Kidney (tissue), 22 donors: ENCODE measurements around the gene DOHH. TPM values are rescaled to one million over a fixed set of nuclear protein-coding genes. Genes with fewer than 3 reads are reported as not detected.

Experiments
- DNase-seq, 5 donors: peaks; one replicate each; pipeline ENCODE4 v3.0.0-alpha.2; 2013 to 2020
- FAIRE-seq: peaks from 2 replicates; lab custom pipeline; 2012; peaks lifted over from hg19 to GRCh38; lab: Jason Lieb, UNC
- H3K27ac ChIP-seq, 2 donors: one replicate each; pipeline ENCODE4 v1.7.0; 2013; ENCODE audit warnings: low read depth in 2 of 2, low read length in 2 of 2, inconsistent platforms in 1 of 2
- H3K27me3 ChIP-seq: one replicate; pipeline ENCODE4 v1.7.1; 2013; ENCODE audit warnings: low read length, inconsistent platforms; ENCODE audit not compliant: control insufficient read depth, insufficient read depth
- H3K36me3 ChIP-seq, 3 donors: one replicate each; pipeline versions ENCODE4 v1.7.0 to v1.7.1; 2013; ENCODE audit warnings: low read length in 3 of 3, control low read depth in 1 of 3, inconsistent platforms in 1 of 3; ENCODE audit not compliant: insufficient read depth in 3 of 3, control insufficient read depth in 2 of 3
- H3K4me1 ChIP-seq, 3 donors: one replicate each; pipeline versions ENCODE4 v1.7.0 to v1.7.1; 2013; ENCODE audit warnings: low read length in 3 of 3, inconsistent platforms in 1 of 3, low read depth in 1 of 3; ENCODE audit not compliant: control insufficient read depth in 2 of 3, insufficient read depth in 2 of 3
- H3K4me3 ChIP-seq, 3 donors: one replicate each; pipeline versions ENCODE4 v1.7.0 to v1.8.1; 2013; ENCODE audit warnings: low read length in 3 of 3, control low read depth in 1 of 3, inconsistent platforms in 1 of 3
- H3K9ac ChIP-seq, 3 donors: one replicate each; pipeline versions ENCODE4 v1.7.0 to v1.7.1; 2013; ENCODE audit warnings: low read length in 3 of 3, control low read depth in 1 of 3, inconsistent platforms in 1 of 3
- H3K9me3 ChIP-seq, 3 donors: one replicate each; pipeline versions ENCODE4 v1.7.0 to v1.7.1; 2013; ENCODE audit warnings: low read length in 3 of 3, control low read depth in 1 of 3, inconsistent platforms in 1 of 3; ENCODE audit not compliant: control insufficient read depth in 2 of 3, insufficient read depth in 1 of 3
- intact Hi-C: fragments of 100-400 bp; cut with DNase I; formaldehyde crosslinking; loops from one replicate; pipeline ENCODE4 v1.11.1; 2022
- long read RNA-seq, 10 donors: library from polyadenylated mRNA in 1 of 10; unstranded in 1 of 10; transcript quantifications; one replicate each; pipeline ENCODE4 v2.0.0 and lab custom pipeline, GENCODE V29; 2021 to 2026
- polyA plus RNA-seq: library from polyadenylated mRNA; stranded (reverse); fragments of 350-450 nt; fragmentation: Illumina TruSeq; extraction: RNeasy Lipid Tissue Mini Kit (QIAGEN cat#74804); gene quantifications from one replicate; pipeline ENCODE4 v1.2.3, GENCODE V29; 2014; ENCODE audit warnings: low read depth, low replicate concordance; ENCODE audit not compliant: insufficient read depth
- total RNA-seq: library from RNA; stranded (reverse); fragmentation: NEBNext Ultra II Directional; extraction: Animal tissue kit (Norgen Biotek cat#: 25700); gene quantifications from one replicate; pipeline ENCODE4 v1.2.1, GENCODE V29; 2021
- TF ChIP-seq, protein P1 (sequence below): IDR thresholded peaks from 3 replicates; pipeline ENCODE4 v1.5.1; 2012; ENCODE audit warnings: mild to moderate bottlenecking, moderate library complexity, borderline replicate concordance; ENCODE audit not compliant: insufficient read depth; ENCODE audit errors: extremely low read depth
- donor health status: control.
- donor health status: control.
- donor health status: control.
- donor health status: control.
- donor health status: control.
- donor health status: DM: yes; HTN: yes; CAD: no.
- donor health status: Normal renal cell carcinoma (clear cell type).

The DOHH gene, protein sequence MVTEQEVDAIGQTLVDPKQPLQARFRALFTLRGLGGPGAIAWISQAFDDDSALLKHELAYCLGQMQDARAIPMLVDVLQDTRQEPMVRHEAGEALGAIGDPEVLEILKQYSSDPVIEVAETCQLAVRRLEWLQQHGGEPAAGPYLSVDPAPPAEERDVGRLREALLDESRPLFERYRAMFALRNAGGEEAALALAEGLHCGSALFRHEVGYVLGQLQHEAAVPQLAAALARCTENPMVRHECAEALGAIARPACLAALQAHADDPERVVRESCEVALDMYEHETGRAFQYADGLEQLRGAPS
- total RNA-seq: 12.2 TPM
- polyA plus RNA-seq: 20.2 TPM
- long read RNA-seq, donor 1, partial matches to known transcripts: 0 of 2 reads
- long read RNA-seq, donor 1, other reads (novel, unspliced or antisense): 0 of 2 reads
- long read RNA-seq, donor 2, transcript DOHH-201 (5 exons, 2,031 nt): major isoform, 5 of 5 reads
- long read RNA-seq, donor 2, partial matches to known transcripts: 0 of 5 reads
- long read RNA-seq, donor 2, other reads (novel, unspliced or antisense): 0 of 5 reads
- long read RNA-seq, donor 3, partial matches to known transcripts: 0 of 3 reads
- long read RNA-seq, donor 3, other reads (novel, unspliced or antisense): 0 of 3 reads
- long read RNA-seq, donor 4, partial matches to known transcripts: 0 of 3 reads
- long read RNA-seq, donor 4, other reads (novel, unspliced or antisense): 0 of 3 reads
- long read RNA-seq, donor 5: 0 reads
- long read RNA-seq, donor 6, transcript DOHH-201 (5 exons, 2,031 nt): major isoform, 12 of 12 reads
- long read RNA-seq, donor 6, partial matches to known transcripts: 0 of 12 reads
- long read RNA-seq, donor 6, other reads (novel, unspliced or antisense): 0 of 12 reads
- long read RNA-seq, donor 7, transcript DOHH-201 (5 exons, 2,031 nt): major isoform, 41 of 50 reads
- long read RNA-seq, donor 7, partial matches to known transcripts: 9 of 50 reads
- long read RNA-seq, donor 7, other reads (novel, unspliced or antisense): 0 of 50 reads
- long read RNA-seq, donor 8, transcript DOHH-201 (5 exons, 2,031 nt): major isoform, 5 of 5 reads
- long read RNA-seq, donor 8, partial matches to known transcripts: 0 of 5 reads
- long read RNA-seq, donor 8, other reads (novel, unspliced or antisense): 0 of 5 reads
- long read RNA-seq, donor 9, partial matches to known transcripts: 0 of 2 reads
- long read RNA-seq, donor 9, other reads (novel, unspliced or antisense): 0 of 2 reads
- long read RNA-seq, donor 10, partial matches to known transcripts: 0 of 4 reads
- long read RNA-seq, donor 10, other reads (novel, unspliced or antisense): 0 of 4 reads

GRCh38 chr19:3500429-3501101, at the start of gene DOHH:
DOHH (minus strand) TSS chr19:3500674; CDS start chr19:3496814, 3,860 bp downstream.
- H3K4me3 ChIP-seq: peak within 1 kb of the TSS; percentile 84 to 96 (median 94)
- peak; percentile 97 to 98 (median 98) for DNase-seq
- H3K27me3 ChIP-seq: no peaks in the 10 kb centered on the region
- peak within 1 kb of the TSS; percentile 66 to 92 (median 89) for H3K9ac ChIP-seq
- peak within 1 kb of the TSS; percentile 88 to 99 for H3K27ac ChIP-seq
- intact Hi-C loops: no loop called here
- peak; percentile 19 for FAIRE-seq
- H3K4me1 ChIP-seq: peaks cover 0 to 15% (median 4%) of the 10 kb centered on the region in 3 donors
- TF ChIP-seq, protein P1, sequence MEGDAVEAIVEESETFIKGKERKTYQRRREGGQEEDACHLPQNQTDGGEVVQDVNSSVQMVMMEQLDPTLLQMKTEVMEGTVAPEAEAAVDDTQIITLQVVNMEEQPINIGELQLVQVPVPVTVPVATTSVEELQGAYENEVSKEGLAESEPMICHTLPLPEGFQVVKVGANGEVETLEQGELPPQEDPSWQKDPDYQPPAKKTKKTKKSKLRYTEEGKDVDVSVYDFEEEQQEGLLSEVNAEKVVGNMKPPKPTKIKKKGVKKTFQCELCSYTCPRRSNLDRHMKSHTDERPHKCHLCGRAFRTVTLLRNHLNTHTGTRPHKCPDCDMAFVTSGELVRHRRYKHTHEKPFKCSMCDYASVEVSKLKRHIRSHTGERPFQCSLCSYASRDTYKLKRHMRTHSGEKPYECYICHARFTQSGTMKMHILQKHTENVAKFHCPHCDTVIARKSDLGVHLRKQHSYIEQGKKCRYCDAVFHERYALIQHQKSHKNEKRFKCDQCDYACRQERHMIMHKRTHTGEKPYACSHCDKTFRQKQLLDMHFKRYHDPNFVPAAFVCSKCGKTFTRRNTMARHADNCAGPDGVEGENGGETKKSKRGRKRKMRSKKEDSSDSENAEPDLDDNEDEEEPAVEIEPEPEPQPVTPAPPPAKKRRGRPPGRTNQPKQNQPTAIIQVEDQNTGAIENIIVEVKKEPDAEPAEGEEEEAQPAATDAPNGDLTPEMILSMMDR: no peak
- H3K36me3 ChIP-seq: peaks cover 0 to 4% (median 3%) of the 10 kb centered on the region in 3 donors
- H3K9me3 ChIP-seq: no peaks in the 10 kb centered on the region

DNA sequence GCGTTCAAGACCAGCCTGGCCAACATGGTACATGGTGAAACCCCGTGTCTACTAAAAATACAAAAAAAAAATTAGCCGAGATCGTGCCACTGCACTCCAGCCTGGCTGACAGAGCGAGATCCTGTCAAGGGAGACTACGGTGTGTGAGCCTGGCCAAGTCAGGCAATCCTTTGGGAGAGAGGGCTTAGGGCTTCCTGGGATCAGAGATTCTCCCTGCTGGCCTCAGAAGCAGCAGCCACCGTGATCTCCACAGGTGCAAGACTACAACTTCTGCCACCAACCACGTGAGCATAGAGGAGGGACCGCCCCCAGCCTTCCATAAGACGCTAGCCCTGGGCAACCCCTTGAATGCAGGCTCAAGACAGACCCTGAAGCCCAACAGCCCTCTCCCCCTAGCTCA, 49.3 kb upstream of the DOHH start:
- H3K9me3 ChIP-seq: no peaks in the 10 kb centered on the region
- no peak overlapping the region for H3K27ac ChIP-seq
- TF ChIP-seq, protein P1: no peak
- H3K4me1 ChIP-seq: peaks cover 0 to 10% (median 3%) of the 10 kb centered on the region in 3 donors
- FAIRE-seq (no peak), DNase-seq (no peak)
- H3K27me3 ChIP-seq: no peaks in the 10 kb centered on the region
- H3K36me3 ChIP-seq: peaks cover 0 to 8% (median 0%) of the 10 kb centered on the region in 3 donors
- no peak overlapping the region for H3K4me3 ChIP-seq
- intact Hi-C loops: no loop called here
- no peak overlapping the region for H3K9ac ChIP-seq

DNA sequence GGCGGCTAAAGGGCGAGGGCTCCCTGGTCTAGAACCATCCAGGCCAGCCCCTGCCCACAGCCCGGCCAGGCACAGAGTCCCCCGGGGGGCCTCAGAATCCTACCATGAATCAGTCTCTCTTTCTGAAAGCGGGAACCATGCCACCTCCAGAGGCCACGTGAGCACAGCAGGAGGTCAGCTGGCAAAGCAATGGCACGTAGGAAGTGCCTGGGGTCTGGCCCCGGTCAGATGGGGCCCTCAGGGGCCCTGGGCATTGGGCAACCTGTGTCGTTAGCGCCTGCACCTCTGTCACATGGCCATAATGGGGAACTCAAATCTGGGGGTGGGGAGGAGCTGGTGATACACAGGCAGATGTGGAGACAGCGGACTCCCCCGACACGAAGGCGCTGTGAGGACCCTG, 48.1 kb upstream of the DOHH start:
- no peaks in the 10 kb centered on the region for H3K9me3 ChIP-seq
- H3K9ac ChIP-seq: no peak overlapping the region
- no peak overlapping the region for H3K4me3 ChIP-seq
- TF ChIP-seq, protein P1: no peak
- FAIRE-seq: no peak
- peaks cover 0 to 13% (median 0%) of the 10 kb centered on the region in 3 donors for H3K36me3 ChIP-seq
- intact Hi-C loops: no loop called here
- peaks cover 0 to 6% (median 0%) of the 10 kb centered on the region in 3 donors for H3K4me1 ChIP-seq
- peak overlapping the region in 1 of 2 donors; percentile 22 for H3K27ac ChIP-seq
- H3K27me3 ChIP-seq: no peaks in the 10 kb centered on the region
- peak in 1 of 5 donors; percentile 30 for DNase-seq
